ENCODE results near the gene SLC7A14. TPM values are rescaled to one million over a fixed set of nuclear protein-coding genes. Genes with fewer than 3 reads are reported as not detected.

The SLC7A14 gene
- total and polyA plus RNA-seq, 2 donors (not counting 3 experiments of a cell fraction or from before 2014, with no cell fraction given) = 0.07 to 0.57 TPM

- H3K9me3 ChIP-seq (replicated peaks; ENCODE audit: control insufficient read depth, insufficient read depth, low read length) = no peaks in the 10 kb centered on the region
- ChIA-PET CTCF (interaction anchor here (0.8 to 2.6 kb wide), 3 partner anchors 9 to 317 kb away, joined by 3 to 12 read pairs (median 3); no protein-coding TSS in a partner anchor), POLR2A (no interaction called here)
- no peaks in the 10 kb centered on the region for H3K4me1 ChIP-seq (ENCODE audit: control insufficient read depth, extremely low read depth, insufficient read depth, low read length)
- H2AFZ ChIP-seq (ENCODE audit: low read depth, low read length) = no peak overlapping the region
- TF ChIP-seq JUN (IDR thresholded peaks at IDR 0.05; ENCODE audit: borderline replicate concordance, insufficient read depth, insufficient read length, low read depth) = no peak
- no peak for TF ChIP-seq POLR2A (IDR thresholded peaks at IDR 0.05; ENCODE audit: low read depth, low read length)
- TF ChIP-seq, protein P1, sequence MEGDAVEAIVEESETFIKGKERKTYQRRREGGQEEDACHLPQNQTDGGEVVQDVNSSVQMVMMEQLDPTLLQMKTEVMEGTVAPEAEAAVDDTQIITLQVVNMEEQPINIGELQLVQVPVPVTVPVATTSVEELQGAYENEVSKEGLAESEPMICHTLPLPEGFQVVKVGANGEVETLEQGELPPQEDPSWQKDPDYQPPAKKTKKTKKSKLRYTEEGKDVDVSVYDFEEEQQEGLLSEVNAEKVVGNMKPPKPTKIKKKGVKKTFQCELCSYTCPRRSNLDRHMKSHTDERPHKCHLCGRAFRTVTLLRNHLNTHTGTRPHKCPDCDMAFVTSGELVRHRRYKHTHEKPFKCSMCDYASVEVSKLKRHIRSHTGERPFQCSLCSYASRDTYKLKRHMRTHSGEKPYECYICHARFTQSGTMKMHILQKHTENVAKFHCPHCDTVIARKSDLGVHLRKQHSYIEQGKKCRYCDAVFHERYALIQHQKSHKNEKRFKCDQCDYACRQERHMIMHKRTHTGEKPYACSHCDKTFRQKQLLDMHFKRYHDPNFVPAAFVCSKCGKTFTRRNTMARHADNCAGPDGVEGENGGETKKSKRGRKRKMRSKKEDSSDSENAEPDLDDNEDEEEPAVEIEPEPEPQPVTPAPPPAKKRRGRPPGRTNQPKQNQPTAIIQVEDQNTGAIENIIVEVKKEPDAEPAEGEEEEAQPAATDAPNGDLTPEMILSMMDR (IDR thresholded peaks at IDR 0.05; ENCODE audit: extremely low read depth in 1 of 2, insufficient read depth in 1 of 2, low read depth in 1 of 2, low read length in 2 of 2) = no peak
- TF ChIP-seq MAX (IDR thresholded peaks at IDR 0.05; ENCODE audit: insufficient read depth, insufficient read length) = no peak
- TF ChIP-seq POLR2AphosphoS5 (IDR thresholded peaks at IDR 0.05; ENCODE audit: insufficient read depth, low read depth, low read length) = no peak
- TF ChIP-seq EZH2 (IDR thresholded peaks at IDR 0.05; ENCODE audit: borderline replicate concordance, low read depth, low read length, severe bottlenecking) = no peak
- no peak for TF ChIP-seq FOS (IDR thresholded peaks at IDR 0.05; ENCODE audit: borderline replicate concordance, insufficient read depth, low read length)
- no peak for TF ChIP-seq MYC (IDR thresholded peaks at IDR 0.05; ENCODE audit: low read depth, low read length)
- no peak for TF ChIP-seq GATA2 (IDR thresholded peaks at IDR 0.05; ENCODE audit: insufficient read depth, insufficient read length, low read depth, low read length)
- DNase-seq (ENCODE audit: low read depth, low spot score) = no peak
- no peaks in the 10 kb centered on the region for H3K36me3 ChIP-seq (ENCODE audit: control insufficient read depth in 2 of 2, extremely low read depth in 1 of 2, insufficient read depth in 2 of 2, low read length in 2 of 2)
- no peak for FAIRE-seq
- no peak overlapping the region for H3K27ac ChIP-seq (ENCODE audit: insufficient read depth, low read depth, low read length)
- H3K79me2 ChIP-seq (ENCODE audit: control insufficient read depth, insufficient read depth, low read length) = no peaks in the 10 kb centered on the region
- no peak overlapping the region for H3K9ac ChIP-seq (replicated peaks; ENCODE audit: extremely low read depth, insufficient read depth, low read length)
- no peak overlapping the region for H3K4me2 ChIP-seq (ENCODE audit: insufficient read depth, low read length)
- intact Hi-C loops (cut with micrococcal nuclease) (no loop called here), dilution Hi-C loops (cut with MboI; ENCODE audit: extremely low pct_ligation_motif_present, low sequenced_read_pairs) (no loop called here)
- H3K9me1 ChIP-seq (replicated peaks; ENCODE audit: control insufficient read depth, extremely low read depth, insufficient read depth, low read length) = no peaks in the 10 kb centered on the region
- H3K4me3 ChIP-seq (replicated peaks in 1 of 3; ENCODE audit: insufficient read depth in 1 of 3, low read depth in 1 of 3, low read length in 3 of 3) = no peak overlapping the region
- BruUV-seq (replicated peaks) = no TSS peak
- H3K27me3 ChIP-seq (ENCODE audit: control insufficient read depth in 2 of 2, insufficient read depth in 2 of 2, low read length in 2 of 2) = no peaks in the 10 kb centered on the region
- no peaks in the 10 kb centered on the region for H4K20me1 ChIP-seq (replicated peaks; ENCODE audit: control insufficient read depth, extremely low read depth, insufficient read depth, low read length)
These were observed 91.1 kb downstream of the SLC7A14 start for GRCh38 chr3:170494766-170495165.
